Endothelial cell of umbilical vein (primary cell): ENCODE results near the gene ACAA1. TPM values are rescaled to one million over a fixed set of nuclear protein-coding genes. Genes with fewer than 3 reads are reported as not detected.

Experiments used
- BruUV-seq: library from RNA; stranded (reverse); fragments of 400-500 nt; replicated peaks from 2 replicates; lab custom pipeline; 2021; lab: Mats Ljungman, UMichigan
- CTCF ChIA-PET: fragments of 300-600, 350-600 bp; sonication (Branson Sonifier 250); formaldehyde crosslinking; loops from one replicate; lab custom pipeline; 2021; ENCODE audit warnings: antibody characterized with exemption, inconsistent platforms; lab: Charles Lee
- POLR2A ChIA-PET: fragments of 300-600, 350-600 bp; sonication (Branson Sonifier 250); formaldehyde crosslinking; loops from one replicate; lab custom pipeline; 2021; ENCODE audit warnings: antibody characterized with exemption, inconsistent platforms; lab: Charles Lee
- DNase-seq: peaks from one replicate; pipeline ENCODE4 v3.0.0-alpha.2; 2011; ENCODE audit warnings: low read depth, low spot score
- FAIRE-seq: peaks from 2 replicates; lab custom pipeline; 2011; peaks lifted over from hg19 to GRCh38; lab: Jason Lieb, UNC
- H2AFZ ChIP-seq: 2 replicates; pipeline ENCODE4 v1.6.0; 2012; ENCODE audit warnings: low read depth, low read length, control low read depth, inconsistent platforms
- H3K27ac ChIP-seq: 2 replicates; pipeline ENCODE4 v1.5.1; 2011; ENCODE audit warnings: low read depth, mild to moderate bottlenecking, control low read depth, low read length, moderate library complexity; ENCODE audit not compliant: insufficient read depth
- H3K27me3 ChIP-seq, 2 experiments: 2 replicates each; pipeline versions ENCODE4 v1.6.0 to v1.6.1; 2011; ENCODE audit warnings: low read length in 2 of 2, mixed read lengths in 1 of 2; ENCODE audit not compliant: control insufficient read depth in 2 of 2, insufficient read depth in 2 of 2
- H3K36me3 ChIP-seq, 2 experiments: 2 replicates in 1 of 2; 3 replicates in 1 of 2; pipeline ENCODE4 v1.5.1; 2011; ENCODE audit warnings: low read length in 2 of 2, mild to moderate bottlenecking in 1 of 2, moderate library complexity in 1 of 2; ENCODE audit not compliant: control insufficient read depth in 2 of 2, insufficient read depth in 2 of 2; ENCODE audit errors: extremely low read depth in 1 of 2
- H3K4me1 ChIP-seq: 3 replicates; pipeline ENCODE4 v1.5.1; 2011; ENCODE audit warnings: mild to moderate bottlenecking, low read length; ENCODE audit not compliant: control insufficient read depth, insufficient read depth; ENCODE audit errors: extremely low read depth
- H3K4me2 ChIP-seq: 2 replicates; pipeline ENCODE4 v1.6.1; 2011; ENCODE audit warnings: low read length, control low read depth, mixed read lengths; ENCODE audit not compliant: insufficient read depth
- H3K4me3 ChIP-seq, 3 experiments: fragments of 200-600 bp in 1 of 3; sonication (generic), shearing (Covaris generic) in 1 of 3; replicated peaks in 1 of 3; 2 replicates each; pipeline ENCODE4 v1.5.1; 2011 to 2016; ENCODE audit warnings: control low read depth in 3 of 3, low read length in 3 of 3, mild to moderate bottlenecking in 2 of 3, inconsistent platforms in 1 of 3, low read depth in 1 of 3, moderate library complexity in 1 of 3; ENCODE audit not compliant: insufficient read depth in 1 of 3
- H3K79me2 ChIP-seq: 2 replicates; pipeline ENCODE4 v1.6.0; 2012; ENCODE audit warnings: low read length, inconsistent platforms; ENCODE audit not compliant: control insufficient read depth, insufficient read depth
- H3K9ac ChIP-seq: replicated peaks from 2 replicates; pipeline ENCODE3; 2011; ENCODE audit warnings: low read length, control low read depth; ENCODE audit not compliant: insufficient read depth; ENCODE audit errors: extremely low read depth
- H3K9me1 ChIP-seq: replicated peaks from 3 replicates; pipeline ENCODE4 v1.6.0; 2011; ENCODE audit warnings: mild to moderate bottlenecking, low read length; ENCODE audit not compliant: control insufficient read depth, insufficient read depth; ENCODE audit errors: extremely low read depth
- H3K9me3 ChIP-seq: replicated peaks from 2 replicates; pipeline ENCODE4 v1.5.1; 2012; ENCODE audit warnings: low read length, inconsistent platforms; ENCODE audit not compliant: control insufficient read depth, insufficient read depth
- H4K20me1 ChIP-seq: replicated peaks from 2 replicates; pipeline ENCODE3; 2011; ENCODE audit warnings: mild to moderate bottlenecking, low read length; ENCODE audit not compliant: control insufficient read depth, insufficient read depth; ENCODE audit errors: extremely low read depth
- CTCF ChIP-seq, 2 donors: IDR thresholded peaks; 1 replicate in 1 of 2; 2 replicates in 1 of 2; pipeline ENCODE4 v1.5.1; 2011; ENCODE audit warnings: low read length in 2 of 2, mild to moderate bottlenecking in 2 of 2, moderate library complexity in 2 of 2, control low read depth in 1 of 2, inconsistent platforms in 1 of 2, low read depth in 1 of 2; ENCODE audit not compliant: insufficient read depth in 1 of 2; ENCODE audit errors: extremely low read depth in 1 of 2
- EZH2 ChIP-seq: IDR thresholded peaks from 2 replicates; pipeline ENCODE4 v1.6.1; 2012; ENCODE audit warnings: borderline replicate concordance, low read depth, mild to moderate bottlenecking, moderate library complexity, low read length, inconsistent platforms; ENCODE audit not compliant: severe bottlenecking
- FOS ChIP-seq: IDR thresholded peaks from 2 replicates; pipeline ENCODE4 v1.6.1; 2011; ENCODE audit warnings: mild to moderate bottlenecking, low read length, moderate library complexity, borderline replicate concordance; ENCODE audit not compliant: insufficient read depth
- GATA2 ChIP-seq: IDR thresholded peaks from 2 replicates; pipeline ENCODE4 v1.7.0; 2011; ENCODE audit warnings: low read depth, mild to moderate bottlenecking, moderate library complexity, mixed read lengths, low read length; ENCODE audit not compliant: insufficient read length, insufficient read depth
- JUN ChIP-seq: IDR thresholded peaks from 2 replicates; pipeline ENCODE4 v1.6.1; 2011; ENCODE audit warnings: borderline replicate concordance, low read depth; ENCODE audit not compliant: insufficient read length, insufficient read depth
- MAX ChIP-seq: IDR thresholded peaks from 2 replicates; pipeline ENCODE4 v1.6.1; 2011; ENCODE audit not compliant: insufficient read depth, insufficient read length
- MYC ChIP-seq: IDR thresholded peaks from one replicate; pipeline ENCODE4 v1.6.1; 2011; ENCODE audit warnings: mild to moderate bottlenecking, low read depth, low read length
- POLR2A ChIP-seq: IDR thresholded peaks from 2 replicates; pipeline ENCODE4 v1.6.1; 2012; ENCODE audit warnings: low read depth, mild to moderate bottlenecking, control low read depth, low read length
- POLR2AphosphoS5 ChIP-seq: IDR thresholded peaks from 2 replicates; pipeline ENCODE4 v1.6.1; 2012; ENCODE audit warnings: low read depth, mild to moderate bottlenecking, control low read depth, low read length, moderate library complexity; ENCODE audit not compliant: insufficient read depth
- dilution Hi-C: fragments of 300-500 bp; cut with MboI; formaldehyde crosslinking; loops from one replicate; pipeline ENCODE4 v1.15.0; 2019; ENCODE audit warnings: low sequenced_read_pairs; ENCODE audit not compliant: extremely low pct_ligation_motif_present
- intact Hi-C: fragments of 100-400 bp; cut with micrococcal nuclease; formaldehyde crosslinking; loops from one replicate; pipeline ENCODE4 v1.10.0; 2022
- polyA plus RNA-seq, 4 experiments: library from polyadenylated mRNA; depleted of rRNA in 3 of 4; stranded (reverse) in 3 of 4; unstranded in 1 of 4; fragments of >200 nt; gene quantifications; 2 replicates each; pipeline versions ENCODE4 v1.2.1 to v1.2.3, GENCODE V29; 2011 to 2012; ENCODE audit warnings: missing spikeins in 1 of 4
- total RNA-seq: library from RNA; stranded (reverse); gene quantifications from 2 replicates; pipeline ENCODE4 v1.2.3, GENCODE V29; 2021

Gene ACAA1
- total and polyA plus RNA-seq, 2 donors (not counting 3 experiments of a cell fraction or from before 2014, with no cell fraction given), result 52.1 to 53.8 TPM

GRCh38 chr3:38085943-38086324, 51.0 kb downstream of the ACAA1 start:
- intact Hi-C loops, result no loop called here
- FAIRE-seq, result no peak

GRCh38 chr3:38085311-38085942, 51.5 kb downstream of the ACAA1 start:
- no peak for FAIRE-seq
- CTCF ChIA-PET, result no interaction called here
- Histone ChIP-seq H3K27ac (no peak overlapping the region), H2AFZ (no peak overlapping the region), H3K79me2 (no peaks in the 10 kb centered on the region), H3K4me2 (no peak overlapping the region), H3K9me1 (no peaks in the 10 kb centered on the region), H3K9me3 (no peaks in the 10 kb centered on the region), H3K4me3 (no peak overlapping the region), H3K27me3 (peaks cover 0 to 2% of the 10 kb centered on the region in 2 experiments), H4K20me1 (no peaks in the 10 kb centered on the region), H3K9ac (no peak overlapping the region), H3K4me1 (no peaks in the 10 kb centered on the region), H3K36me3 (no peaks in the 10 kb centered on the region)
- dilution Hi-C loops (no loop called here), intact Hi-C loops (no loop called here)
- no peak for DNase-seq
- BruUV-seq, result no TSS peak
- POLR2A ChIA-PET, result no interaction called here
- no peak for TF ChIP-seq GATA2
- no peak for TF ChIP-seq MAX
- no peak for TF ChIP-seq EZH2
- TF ChIP-seq MYC, result no peak
- no peak for TF ChIP-seq JUN
- no peak for TF ChIP-seq CTCF (IDR thresholded peaks at IDR 0.05; ENCODE audit: extremely low read depth in 1 of 2, insufficient read depth in 1 of 2, low read depth in 1 of 2, low read length in 2 of 2)
- no peak for TF ChIP-seq POLR2AphosphoS5
- TF ChIP-seq FOS, result no peak
- TF ChIP-seq POLR2A, result no peak

More at GRCh38 chr3:38085943-38086324, 51.0 kb downstream of the ACAA1 start:
- ChIA-PET POLR2A (no interaction called here), CTCF (no interaction called here)
- no peak for DNase-seq
- Histone ChIP-seq H3K79me2 (no peaks in the 10 kb centered on the region), H3K27me3 (peaks cover 0 to 2% of the 10 kb centered on the region in 2 experiments), H2AFZ (no peak overlapping the region), H3K4me1 (no peaks in the 10 kb centered on the region), H3K27ac (no peak overlapping the region), H3K4me3 (no peak overlapping the region), H4K20me1 (no peaks in the 10 kb centered on the region), H3K36me3 (no peaks in the 10 kb centered on the region), H3K4me2 (no peak overlapping the region), H3K9me3 (no peaks in the 10 kb centered on the region), H3K9me1 (no peaks in the 10 kb centered on the region), H3K9ac (no peak overlapping the region)
- TF ChIP-seq EZH2, result no peak
- TF ChIP-seq POLR2A, result no peak
- no peak for TF ChIP-seq JUN
- no peak for TF ChIP-seq GATA2
- no peak for TF ChIP-seq FOS
- dilution Hi-C loops, result no loop called here
- no TSS peak for BruUV-seq
